Regular cardiac myocyte (primary cell): ENCODE data around the gene ZNF324B. TPM values are rescaled to one million over a fixed set of nuclear protein-coding genes. Genes with fewer than 3 reads are reported as not detected.

Experiments used
- total RNA-seq: library from RNA; depleted of rRNA; stranded (reverse); fragments of >200 nt; gene quantifications from 2 replicates; pipeline ENCODE4 v1.2.3, GENCODE V29; 2014

Gene ZNF324B
- total RNA-seq, result 7.3 and 10.0 TPM in 2 replicates

GRCh38 chr19:58451358-58452101 lies at the start of gene ZNF324B:
Gene ZNF324B (plus strand): TSS chr19:58451622. CDS start chr19:58453702, 2,080 bp downstream.

GRCh38 chr19:58408152-58409009 lies 43.0 kb upstream of the ZNF324B start, which contains the start of gene ZNF584:
Gene ZNF584 (plus strand): TSS chr19:58408649. CDS start chr19:58409148, 499 bp downstream.

GRCh38 chr19:58439576-58440554 lies 11.6 kb upstream of the ZNF324B start, which contains the start of gene ZNF132:
Gene ZNF132 (minus strand): TSS chr19:58440153. CDS start chr19:58439821, 332 bp downstream.

GRCh38 chr19:58466760-58467589 lies 15.6 kb downstream of the ZNF324B start, which contains the start of gene ZNF324:
Gene ZNF324 (plus strand): TSS chr19:58467080. CDS start chr19:58469186, 2,106 bp downstream.

GRCh38 chr19:58475714-58476497 lies 24.5 kb downstream of the ZNF324B start, which contains the start of gene ZNF446:
Gene ZNF446 (plus strand): TSS chr19:58476352. CDS start chr19:58477219, 867 bp downstream.

Other genes starting within 250 kb of the ZNF324B start
- 42.0 and 44.5 TPM in 2 replicates for gene ZNF544, start 222.7 kb upstream of the ZNF324B start, total RNA-seq
- gene ZNF8, start 172.7 kb upstream of the ZNF324B start, total RNA-seq, result 4.0 and 4.5 TPM in 2 replicates
- 20.6 and 38.2 TPM in 2 replicates for gene ERVK3-1, start 146.2 kb upstream of the ZNF324B start, total RNA-seq
- 2.3 and 2.7 TPM in 2 replicates for gene ZSCAN22, start 124.6 kb upstream of the ZNF324B start, total RNA-seq
- gene A1BG, start 98.1 kb upstream of the ZNF324B start, total RNA-seq, result 6.1 and 14.4 TPM in 2 replicates
- gene ZNF497, start 88.9 kb upstream of the ZNF324B start, total RNA-seq, result 0.58 and 1.1 TPM in 2 replicates
- 1.2 and 3.9 TPM in 2 replicates for gene ZNF837, start 70.6 kb upstream of the ZNF324B start, total RNA-seq
- gene RPS5, start 64.4 kb upstream of the ZNF324B start, total RNA-seq, result 2,110 and 2,179 TPM in 2 replicates
- gene RNF225, start 56.0 kb upstream of the ZNF324B start, total RNA-seq, result 0.38 TPM in 1 of 2 replicates, not detected in the other
- 12.7 and 16.7 TPM in 2 replicates for gene ZNF584, start 43.0 kb upstream of the ZNF324B start, total RNA-seq
- 10.4 and 12.7 TPM in 2 replicates for gene ZNF132, start 11.5 kb upstream of the ZNF324B start, total RNA-seq
- 11.8 and 16.3 TPM in 2 replicates for gene ZNF324, start 15.5 kb downstream of the ZNF324B start, total RNA-seq
- 5.4 and 5.9 TPM in 2 replicates for gene ZNF446, start 24.7 kb downstream of the ZNF324B start, total RNA-seq
- gene SLC27A5, start 60.4 kb downstream of the ZNF324B start, total RNA-seq, result 2.8 and 2.9 TPM in 2 replicates
- gene ZBTB45, start 68.2 kb downstream of the ZNF324B start, total RNA-seq, result 3.4 and 5.6 TPM in 2 replicates
- gene TRIM28, start 92.4 kb downstream of the ZNF324B start, total RNA-seq, result 171 and 383 TPM in 2 replicates
- 98.7 and 136 TPM in 2 replicates for gene CHMP2A, start 103.5 kb downstream of the ZNF324B start, total RNA-seq
- 51.0 and 87.0 TPM in 2 replicates for gene UBE2M, start 107.0 kb downstream of the ZNF324B start, total RNA-seq
- 10.9 and 20.9 TPM in 2 replicates for gene MZF1, start 121.7 kb downstream of the ZNF324B start, total RNA-seq